Activated naive CD8-positive, alpha-beta T cell treated with anti-CD3 and anti-CD28 coated beads, Interleukin-2, amount 50 U/mL, for 16 hours (primary cell): ENCODE measurements around the gene AIMP2.
"Not testable (repeated sequence)": the region's sequence is repeated elsewhere in the genome, so short reads cannot be mapped to it uniquely, and the experiment has no call there.

ENCODE experiments used
- DNase-seq: peaks from one replicate; pipeline ENCODE4 v3.0.0-alpha.2; 2020; ENCODE audit warnings: low read depth, low spot score

The AIMP2 gene

GRCh38 chr7:6026011-6026819 lies 17.1 kb downstream of the AIMP2 start:
- no peak for DNase-seq

DNA sequence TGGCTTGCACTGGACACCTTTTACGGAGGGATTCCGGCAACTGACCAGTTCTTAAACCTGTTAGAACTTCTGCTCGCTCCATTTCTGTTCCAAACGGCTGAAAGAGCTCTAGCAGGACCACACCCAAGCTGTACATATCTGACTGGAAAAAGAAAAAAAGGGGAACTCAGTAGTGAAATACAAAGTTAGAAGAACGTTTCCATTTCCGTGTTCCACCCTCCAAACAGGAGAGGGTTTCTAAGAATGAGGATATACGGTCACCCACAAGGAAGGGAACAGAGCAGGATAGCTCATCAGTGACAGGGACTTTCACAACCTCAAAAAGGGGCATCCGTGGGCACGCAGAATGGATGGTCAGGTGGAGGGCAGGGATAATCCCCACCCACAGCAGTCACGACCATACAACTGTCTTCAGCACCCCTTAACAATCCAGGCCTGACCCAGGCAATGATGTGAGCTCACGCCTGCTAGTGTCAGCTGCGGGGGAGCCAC lies 17.8 kb downstream of the AIMP2 start:
- no peak for DNase-seq

- no peak for DNase-seq
Measured at GRCh38 chr7:6027806-6028365, 18.8 kb downstream of the AIMP2 start.

- DNase-seq: no peak
Measured at GRCh38 chr7:6028563-6028962, 19.5 kb downstream of the AIMP2 start.

DNA sequence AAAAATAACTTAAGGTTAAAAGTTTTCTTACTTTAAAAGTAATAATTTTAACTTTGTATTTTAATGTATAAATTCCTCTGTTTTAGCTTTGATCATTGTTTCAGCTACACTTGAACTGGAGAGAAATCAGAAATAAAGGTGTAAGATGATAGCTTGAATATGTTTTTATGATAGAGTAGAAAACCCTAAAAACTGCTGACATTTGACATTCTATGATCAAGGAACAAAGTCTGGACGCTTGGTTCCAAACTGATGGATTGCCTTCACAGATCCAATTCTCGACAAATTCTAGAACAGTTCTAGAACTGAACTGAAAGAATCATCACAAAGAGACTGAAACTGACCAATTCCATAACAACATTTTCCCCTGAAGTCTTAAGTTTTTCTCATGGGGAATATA lies 21.9 kb downstream of the AIMP2 start, which contains the start of gene ANKRD61:
TSS of gene ANKRD61 (plus strand) at position 389 of the 400 bp plus-strand sequence. CDS start at position 389, 0 bp downstream.
- DNase-seq: no peak

- DNase-seq: no peak
Measured at GRCh38 chr7:6031567-6031966, 22.5 kb downstream of the AIMP2 start.

DNA sequence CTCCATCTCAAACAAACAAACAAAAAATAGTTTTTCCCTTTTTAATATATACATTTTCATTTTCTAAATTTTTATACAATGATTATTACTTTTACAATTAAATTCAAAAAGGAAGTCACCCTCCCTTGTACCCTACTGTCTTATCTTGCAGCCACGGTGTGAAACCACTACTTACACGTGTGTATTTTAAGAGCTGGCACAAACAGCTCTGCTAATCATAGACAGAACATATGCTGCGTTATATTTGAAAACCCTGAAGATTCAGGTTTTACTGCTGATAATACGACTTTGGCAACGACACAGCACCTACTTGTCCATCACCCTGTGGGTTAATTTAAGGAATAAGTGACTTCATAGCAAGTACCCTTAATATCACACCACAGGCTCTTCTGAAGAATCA lies 23.1 kb downstream of the AIMP2 start:
- DNase-seq: no peak

- no peak for DNase-seq
Measured at GRCh38 chr7:6032641-6033040, 23.6 kb downstream of the AIMP2 start.

GRCh38 chr7:6035165-6035564 lies 26.1 kb downstream of the AIMP2 start:
- no peak for DNase-seq

- no peak for DNase-seq
Measured at GRCh38 chr7:6035686-6036085, 26.6 kb downstream of the AIMP2 start.

DNA sequence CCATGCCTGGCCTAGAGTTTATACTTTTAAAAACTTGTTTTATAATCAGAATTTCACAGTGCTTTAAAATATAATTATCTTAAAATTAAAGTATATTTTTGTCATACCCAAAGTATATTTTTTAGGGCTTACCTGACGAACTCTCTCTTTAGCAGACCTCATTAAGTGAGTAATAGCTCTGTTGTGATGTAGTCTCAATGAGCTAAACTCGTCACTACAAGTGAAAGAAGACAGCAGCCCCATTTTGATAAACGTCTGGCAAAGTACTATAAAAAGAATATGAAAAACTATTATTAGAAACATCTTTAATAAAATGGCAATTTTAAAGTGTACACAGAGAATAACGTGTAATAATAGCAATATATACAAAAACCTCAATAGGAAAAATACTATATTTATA lies 40.7 kb downstream of the AIMP2 start:
- no peak for DNase-seq

DNA sequence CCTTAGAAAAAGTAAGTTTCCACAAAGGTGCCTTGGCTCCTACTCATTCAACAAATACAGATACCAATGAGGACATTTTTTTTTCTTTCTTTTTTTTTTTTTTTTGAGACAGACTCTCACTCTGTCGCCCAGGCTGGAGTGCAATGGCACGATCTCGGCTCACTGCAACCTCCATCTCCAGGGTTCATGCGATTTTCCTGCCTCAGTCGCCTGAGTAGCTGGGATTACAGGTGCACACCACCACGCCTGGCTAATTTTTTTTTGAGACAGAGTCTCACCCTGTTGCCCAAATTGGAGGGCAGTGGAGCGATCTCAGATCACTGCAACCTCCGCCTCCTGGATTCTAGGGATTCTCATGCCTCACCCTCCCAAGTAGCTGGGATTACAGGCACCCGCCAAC lies 42.1 kb downstream of the AIMP2 start:
- not testable (repeated sequence) for DNase-seq

GRCh38 chr7:6056616-6057015 lies 47.5 kb downstream of the AIMP2 start:
- DNase-seq: no peak

DNA sequence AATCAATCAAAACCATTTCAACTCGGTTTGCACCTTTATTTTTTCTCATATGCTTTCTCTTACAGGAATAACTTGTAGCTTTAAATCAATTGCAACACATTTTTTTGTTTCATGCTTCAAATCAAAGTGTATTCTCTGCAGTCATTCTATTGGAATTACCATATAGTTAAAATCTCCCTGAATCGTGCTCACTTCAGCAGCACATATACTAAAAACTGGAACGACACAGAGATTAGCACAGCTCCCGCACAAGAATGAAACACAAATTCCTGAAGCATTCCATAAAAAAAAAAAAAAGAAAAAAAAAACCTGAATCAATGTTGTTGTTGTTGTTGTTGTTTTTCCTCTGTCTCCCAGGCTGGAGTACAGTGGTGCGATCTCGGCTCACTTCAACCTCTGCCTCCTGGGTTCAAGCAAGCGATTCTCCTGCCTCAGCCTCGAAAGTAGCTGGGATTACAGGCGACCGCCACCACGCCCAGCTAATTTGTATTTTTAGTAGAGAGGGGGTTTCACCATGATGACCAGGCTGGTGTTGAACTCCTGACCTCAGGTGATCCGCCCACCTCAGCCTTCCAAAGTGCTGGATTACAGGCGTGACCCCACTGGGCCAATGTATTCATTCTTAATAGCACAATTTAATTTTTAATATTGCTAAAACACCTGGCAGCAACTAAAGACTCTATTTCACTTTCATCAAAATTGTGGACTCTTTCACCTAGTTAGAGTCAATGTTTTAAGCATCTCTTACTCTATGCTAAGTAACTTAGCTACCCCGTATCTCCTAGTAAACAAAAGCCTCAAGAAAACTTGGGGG lies 48.5 kb downstream of the AIMP2 start:
- DNase-seq: no peak

DNA sequence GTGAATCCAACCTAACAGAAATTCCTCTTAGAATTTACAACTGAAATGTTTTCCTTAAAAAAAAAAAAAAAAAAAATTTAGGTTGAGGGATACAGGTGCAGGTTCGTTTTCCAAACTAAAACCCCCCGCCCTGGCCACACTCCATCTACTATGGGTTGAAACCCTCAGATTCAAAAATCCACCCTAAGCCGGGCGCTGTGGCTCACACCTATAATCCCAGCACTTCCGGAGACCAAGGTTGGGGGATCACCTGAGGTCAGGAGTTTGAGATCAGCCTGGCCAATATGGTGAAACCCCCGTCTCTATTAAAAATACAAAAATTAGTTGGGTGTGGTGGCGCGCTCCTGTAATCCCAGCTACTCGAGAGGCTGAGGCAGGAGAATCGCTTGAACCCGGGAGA lies 50.9 kb downstream of the AIMP2 start:
- not testable (repeated sequence) for DNase-seq

DNA sequence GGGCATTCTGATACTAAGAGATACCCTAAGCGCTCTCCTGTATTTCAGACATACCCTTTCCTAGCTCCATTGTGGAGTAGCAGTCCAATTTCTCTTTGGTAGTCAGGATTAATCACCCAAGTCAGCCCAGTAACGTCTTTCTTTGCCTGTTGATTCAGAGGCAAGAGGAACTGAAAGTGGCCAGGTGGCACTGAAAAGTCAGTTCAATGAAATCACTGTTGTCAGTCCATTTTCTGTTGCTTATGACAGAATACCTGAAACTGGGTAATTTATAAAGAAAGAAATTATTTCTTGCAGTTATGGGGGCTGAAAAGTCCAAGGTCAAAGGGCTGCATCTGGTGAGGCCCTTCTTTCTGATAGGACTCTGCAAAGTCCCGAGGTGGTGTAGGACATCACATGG lies 62.3 kb downstream of the AIMP2 start:
- no peak for DNase-seq
